SK-N-SH treated with all-trans-retinoic acid at 6 μM for 48 hours (cell line): ENCODE measurements around the gene PSMB10.

ENCODE experiments used
- ARNTL ChIP-seq: fragments of 450-650 bp; formaldehyde crosslinking; IDR thresholded peaks from 2 replicates; pipeline ENCODE4 v1.5.0; 2020; ENCODE audit warnings: low read depth, mild to moderate bottlenecking, moderate library complexity, borderline replicate concordance
- ESRRG ChIP-seq: fragments of 250-450 bp; sonication (Bioruptor Pico); IDR thresholded peaks from 2 replicates; pipeline ENCODE4 v1.6.1; 2021; ENCODE audit warnings: mild to moderate bottlenecking
- ZNF565 ChIP-seq: fragments of 450-650 bp; formaldehyde crosslinking; conservative IDR thresholded peaks from 2 replicates; pipeline ENCODE4 v1.5.0; 2020; ENCODE audit warnings: low read depth, mild to moderate bottlenecking, moderate library complexity
- ZNF8 ChIP-seq: fragments of 450-650 bp; formaldehyde crosslinking; IDR thresholded peaks from 2 replicates; pipeline ENCODE4 v1.5.0; 2020; ENCODE audit warnings: mild to moderate bottlenecking, moderate library complexity
- TF ChIP-seq, protein P1 (sequence below): fragments of 250-450 bp; sonication (Bioruptor Pico); IDR thresholded peaks from 2 replicates; pipeline ENCODE4 v1.5.1; 2021; ENCODE audit warnings: mild to moderate bottlenecking, moderate library complexity
- TF ChIP-seq, protein P2 (sequence below): fragments of 250-450 bp; sonication (Bioruptor Pico); IDR thresholded peaks from 2 replicates; pipeline ENCODE4 v1.5.1; 2020; ENCODE audit warnings: low read depth, mild to moderate bottlenecking, moderate library complexity
- TF ChIP-seq, protein P3 (sequence below): fragments of 250-450 bp; sonication (Bioruptor Pico); IDR thresholded peaks from 2 replicates; pipeline ENCODE4 v1.8.0; 2020; ENCODE audit warnings: mild to moderate bottlenecking, moderate library complexity, borderline replicate concordance

DNA sequence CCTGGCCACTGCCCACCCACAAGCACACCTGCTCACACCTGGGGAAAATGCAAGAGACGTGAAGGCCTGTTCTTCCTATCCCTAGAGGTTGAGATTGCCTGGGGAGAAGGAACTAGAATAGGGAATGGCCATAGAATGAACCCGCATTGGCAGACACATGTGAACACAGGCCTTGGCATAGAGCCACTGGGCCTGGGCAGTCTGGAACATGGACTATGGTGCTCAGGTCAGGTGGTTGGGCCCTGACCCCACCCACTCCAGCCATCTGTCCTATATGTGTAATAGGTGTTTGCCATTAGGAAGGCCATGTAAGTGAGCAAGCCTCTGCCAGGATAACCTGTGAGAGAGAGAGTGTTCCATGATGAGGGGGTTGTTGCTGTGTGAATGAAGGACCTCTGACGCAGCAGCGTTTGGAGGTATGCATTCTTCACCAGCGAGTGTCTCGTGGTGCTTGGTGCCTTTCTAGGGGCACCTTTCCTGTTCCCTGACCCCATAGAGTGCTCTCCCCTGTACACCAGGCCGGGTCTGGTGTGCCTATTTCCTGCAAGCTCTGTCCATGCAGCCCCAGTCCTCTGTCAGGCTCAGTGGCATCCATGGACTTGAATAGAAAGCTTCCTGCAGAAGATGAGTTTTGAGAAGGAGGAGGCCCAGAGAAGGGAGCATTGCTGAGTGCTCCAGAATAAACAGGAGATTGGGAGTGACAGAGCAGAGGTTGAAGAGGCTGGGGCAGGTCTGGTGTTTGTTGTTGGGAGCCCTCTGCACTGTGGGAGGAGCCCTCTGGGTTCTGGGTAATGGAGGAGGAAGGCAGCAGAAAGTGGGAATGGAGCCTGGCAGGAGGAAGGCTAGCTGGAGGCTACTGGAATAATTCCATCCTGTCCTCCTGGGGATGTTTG lies 20.6 kb downstream of the PSMB10 start:
- TF ChIP-seq ZNF565 (CRISPR knock-in tag) (no peak), ESRRG (CRISPR knock-in tag) (no peak), ZNF8 (CRISPR knock-in tag) (no peak), ARNTL (no peak)
- TF ChIP-seq, protein P1, sequence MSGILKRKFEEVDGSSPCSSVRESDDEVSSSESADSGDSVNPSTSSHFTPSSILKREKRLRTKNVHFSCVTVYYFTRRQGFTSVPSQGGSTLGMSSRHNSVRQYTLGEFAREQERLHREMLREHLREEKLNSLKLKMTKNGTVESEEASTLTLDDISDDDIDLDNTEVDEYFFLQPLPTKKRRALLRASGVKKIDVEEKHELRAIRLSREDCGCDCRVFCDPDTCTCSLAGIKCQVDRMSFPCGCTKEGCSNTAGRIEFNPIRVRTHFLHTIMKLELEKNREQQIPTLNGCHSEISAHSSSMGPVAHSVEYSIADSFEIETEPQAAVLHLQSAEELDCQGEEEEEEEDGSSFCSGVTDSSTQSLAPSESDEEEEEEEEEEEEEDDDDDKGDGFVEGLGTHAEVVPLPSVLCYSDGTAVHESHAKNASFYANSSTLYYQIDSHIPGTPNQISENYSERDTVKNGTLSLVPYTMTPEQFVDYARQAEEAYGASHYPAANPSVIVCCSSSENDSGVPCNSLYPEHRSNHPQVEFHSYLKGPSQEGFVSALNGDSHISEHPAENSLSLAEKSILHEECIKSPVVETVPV: no peak
- TF ChIP-seq, protein P2, sequence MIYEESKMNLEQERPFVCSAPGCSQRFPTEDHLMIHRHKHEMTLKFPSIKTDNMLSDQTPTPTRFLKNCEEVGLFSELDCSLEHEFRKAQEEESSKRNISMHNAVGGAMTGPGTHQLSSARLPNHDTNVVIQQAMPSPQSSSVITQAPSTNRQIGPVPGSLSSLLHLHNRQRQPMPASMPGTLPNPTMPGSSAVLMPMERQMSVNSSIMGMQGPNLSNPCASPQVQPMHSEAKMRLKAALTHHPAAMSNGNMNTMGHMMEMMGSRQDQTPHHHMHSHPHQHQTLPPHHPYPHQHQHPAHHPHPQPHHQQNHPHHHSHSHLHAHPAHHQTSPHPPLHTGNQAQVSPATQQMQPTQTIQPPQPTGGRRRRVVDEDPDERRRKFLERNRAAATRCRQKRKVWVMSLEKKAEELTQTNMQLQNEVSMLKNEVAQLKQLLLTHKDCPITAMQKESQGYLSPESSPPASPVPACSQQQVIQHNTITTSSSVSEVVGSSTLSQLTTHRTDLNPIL (CRISPR knock-in tag): no peak
- TF ChIP-seq, protein P3, sequence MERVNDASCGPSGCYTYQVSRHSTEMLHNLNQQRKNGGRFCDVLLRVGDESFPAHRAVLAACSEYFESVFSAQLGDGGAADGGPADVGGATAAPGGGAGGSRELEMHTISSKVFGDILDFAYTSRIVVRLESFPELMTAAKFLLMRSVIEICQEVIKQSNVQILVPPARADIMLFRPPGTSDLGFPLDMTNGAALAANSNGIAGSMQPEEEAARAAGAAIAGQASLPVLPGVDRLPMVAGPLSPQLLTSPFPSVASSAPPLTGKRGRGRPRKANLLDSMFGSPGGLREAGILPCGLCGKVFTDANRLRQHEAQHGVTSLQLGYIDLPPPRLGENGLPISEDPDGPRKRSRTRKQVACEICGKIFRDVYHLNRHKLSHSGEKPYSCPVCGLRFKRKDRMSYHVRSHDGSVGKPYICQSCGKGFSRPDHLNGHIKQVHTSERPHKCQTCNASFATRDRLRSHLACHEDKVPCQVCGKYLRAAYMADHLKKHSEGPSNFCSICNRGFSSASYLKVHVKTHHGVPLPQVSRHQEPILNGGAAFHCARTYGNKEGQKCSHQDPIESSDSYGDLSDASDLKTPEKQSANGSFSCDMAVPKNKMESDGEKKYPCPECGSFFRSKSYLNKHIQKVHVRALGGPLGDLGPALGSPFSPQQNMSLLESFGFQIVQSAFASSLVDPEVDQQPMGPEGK (CRISPR knock-in tag): no peak
